ENCODE measurements around the gene KIF13A. TPM values are rescaled to one million over a fixed set of nuclear protein-coding genes. Genes with fewer than 3 reads are reported as not detected.
A peak's percentile ranks its signal among the peaks of the same experiment; 100 is the strongest.
"Not testable (repeated sequence)": the region's sequence is repeated elsewhere in the genome, so short reads cannot be mapped to it uniquely, and the experiment has no call there.

The KIF13A gene
- total RNA-seq, 4 donors from 2014 or later = 63.8 to 86.3 (median 78.2) TPM

- Histone ChIP-seq H3K27me3 (no peaks in the 10 kb centered on the region), H3K4me3 (no peak overlapping the region), H3K27ac (replicated peaks in 1 of 4) (peak overlapping the region; percentile 24 to 53 (median 44)), H3K9me3 (no peaks in the 10 kb centered on the region), H3K4me1 (peaks cover 31 to 70% (median 55%) of the 10 kb centered on the region in 4 donors), H3K36me3 (no peaks in the 10 kb centered on the region)
- no peak for DNase-seq (ENCODE audit: extremely low spot score)
- TF ChIP-seq POLR2AphosphoS5 (IDR thresholded peaks at IDR 0.05) = no peak
- TF ChIP-seq POLR2A (IDR thresholded peaks at IDR 0.05; ENCODE audit: low read depth) = no peak
- TF ChIP-seq EP300 (IDR thresholded peaks at IDR 0.05) = no peak
- TF ChIP-seq CTCF (IDR thresholded peaks at IDR 0.05) = no peak
- intact Hi-C loops (cut with DNase I) = no loop called here
- WGBS = 90% methylated on average over 2 of the region's 5 CpGs
Observed at GRCh38 chr6:17957086-17957485, 30.3 kb downstream of the KIF13A start.

GRCh38 chr6:17950095-17950494 is 37.3 kb downstream of the KIF13A start:
- TF ChIP-seq CTCF (IDR thresholded peaks at IDR 0.05) (no peak), EP300 (IDR thresholded peaks at IDR 0.05) (no peak), POLR2AphosphoS5 (IDR thresholded peaks at IDR 0.05) (no peak), POLR2A (IDR thresholded peaks at IDR 0.05; ENCODE audit: low read depth) (no peak)
- Histone ChIP-seq H3K9me3 (no peaks in the 10 kb centered on the region), H3K4me3 (no peak overlapping the region), H3K27ac (replicated peaks in 1 of 4) (peak overlapping the region in 3 of 4 donors; percentile 13 to 53 (median 27)), H3K4me1 (peaks cover 12 to 49% (median 42%) of the 10 kb centered on the region in 4 donors), H3K27me3 (no peaks in the 10 kb centered on the region), H3K36me3 (no peaks in the 10 kb centered on the region)
- intact Hi-C loops (cut with DNase I) = no loop called here
- DNase-seq (ENCODE audit: extremely low spot score) = no peak

GRCh38 chr6:17949168-17949567 is 38.3 kb downstream of the KIF13A start:
- intact Hi-C loops (cut with DNase I) = no loop called here
- Histone ChIP-seq H3K36me3 (no peaks in the 10 kb centered on the region), H3K9me3 (no peaks in the 10 kb centered on the region), H3K4me1 (peaks cover 20 to 59% (median 51%) of the 10 kb centered on the region in 4 donors), H3K27me3 (no peaks in the 10 kb centered on the region), H3K27ac (replicated peaks in 1 of 4) (peak overlapping the region; percentile 13 to 53 (median 38)), H3K4me3 (no peak overlapping the region)
- 100% methylated on average over 2 of the region's 2 CpGs for WGBS
- no peak for DNase-seq (ENCODE audit: extremely low spot score)
- TF ChIP-seq POLR2AphosphoS5 (IDR thresholded peaks at IDR 0.05) = no peak
- TF ChIP-seq EP300 (IDR thresholded peaks at IDR 0.05) = no peak

- Histone ChIP-seq H3K27me3 (no peaks in the 10 kb centered on the region), H3K36me3 (no peaks in the 10 kb centered on the region), H3K27ac (replicated peaks in 1 of 4) (peak overlapping the region; percentile 19 to 53 (median 44)), H3K4me3 (no peak overlapping the region), H3K9me3 (no peaks in the 10 kb centered on the region), H3K4me1 (peaks cover 24 to 63% (median 54%) of the 10 kb centered on the region in 4 donors)
- WGBS = 74% methylated on average over 7 of the region's 7 CpGs
- no peak for DNase-seq (ENCODE audit: extremely low spot score)
- intact Hi-C loops (cut with DNase I) = no loop called here
- TF ChIP-seq POLR2A (IDR thresholded peaks at IDR 0.05; ENCODE audit: low read depth) = no peak
- TF ChIP-seq CTCF (IDR thresholded peaks at IDR 0.05) = no peak
- TF ChIP-seq EP300 (IDR thresholded peaks at IDR 0.05) = no peak
- TF ChIP-seq POLR2AphosphoS5 (IDR thresholded peaks at IDR 0.05) = no peak
Observed at GRCh38 chr6:17948725-17949124, 38.7 kb downstream of the KIF13A start.

GRCh38 chr6:17947574-17947973 is 39.9 kb downstream of the KIF13A start:
- H3K9me3 ChIP-seq; H3K27me3 ChIP-seq; H3K36me3 ChIP-seq; intact Hi-C loops (cut with DNase I); H3K4me3 ChIP-seq; DNase-seq (ENCODE audit: extremely low spot score): not testable (repeated sequence)
- 99% methylated on average over 7 of the region's 7 CpGs for WGBS
- H3K4me1 ChIP-seq = peaks cover 32 to 70% (median 57%) of the 10 kb centered on the region in 4 donors
- peak overlapping the region in 3 of 4 donors; percentile 19 to 53 (median 50) for H3K27ac ChIP-seq (replicated peaks in 1 of 4)

GRCh38 chr6:17945575-17945974 is 41.9 kb downstream of the KIF13A start:
- H3K36me3 ChIP-seq = no peaks in the 10 kb centered on the region
- 70% methylated on average over 2 of the region's 2 CpGs for WGBS
- no peak for TF ChIP-seq POLR2A (IDR thresholded peaks at IDR 0.05; ENCODE audit: low read depth)
- TF ChIP-seq POLR2AphosphoS5 (IDR thresholded peaks at IDR 0.05) = no peak
- TF ChIP-seq CTCF (IDR thresholded peaks at IDR 0.05) = no peak
- no peak for TF ChIP-seq EP300 (IDR thresholded peaks at IDR 0.05)
- no peak for DNase-seq (ENCODE audit: extremely low spot score)
- H3K27ac ChIP-seq (replicated peaks in 1 of 4) = peak overlapping the region; percentile 17 to 45 (median 42)
- no peaks in the 10 kb centered on the region for H3K9me3 ChIP-seq
- H3K4me3 ChIP-seq = no peak overlapping the region
- intact Hi-C loops (cut with DNase I) = no loop called here
- no peaks in the 10 kb centered on the region for H3K27me3 ChIP-seq
- peaks cover 32 to 78% (median 58%) of the 10 kb centered on the region in 4 donors for H3K4me1 ChIP-seq
